GM23248 (cell line): ENCODE measurements around the gene SURF6.

Experiments used
- EZH2 ChIP-seq: fragments of 200-600 bp; sonication (generic); IDR thresholded peaks from 2 replicates; pipeline ENCODE4 v1.6.1; 2018; ENCODE audit warnings: antibody characterized with exemption, mild to moderate bottlenecking; ENCODE audit not compliant: insufficient read depth, poor library complexity, severe bottlenecking
- EZH2phosphoT487 ChIP-seq: fragments of 200-600 bp; sonication (generic); IDR thresholded peaks from 2 replicates; pipeline ENCODE4 v1.6.1; 2018; ENCODE audit warnings: antibody characterized with exemption, moderate library complexity, mild to moderate bottlenecking, low read depth; ENCODE audit not compliant: insufficient read depth

DNA sequence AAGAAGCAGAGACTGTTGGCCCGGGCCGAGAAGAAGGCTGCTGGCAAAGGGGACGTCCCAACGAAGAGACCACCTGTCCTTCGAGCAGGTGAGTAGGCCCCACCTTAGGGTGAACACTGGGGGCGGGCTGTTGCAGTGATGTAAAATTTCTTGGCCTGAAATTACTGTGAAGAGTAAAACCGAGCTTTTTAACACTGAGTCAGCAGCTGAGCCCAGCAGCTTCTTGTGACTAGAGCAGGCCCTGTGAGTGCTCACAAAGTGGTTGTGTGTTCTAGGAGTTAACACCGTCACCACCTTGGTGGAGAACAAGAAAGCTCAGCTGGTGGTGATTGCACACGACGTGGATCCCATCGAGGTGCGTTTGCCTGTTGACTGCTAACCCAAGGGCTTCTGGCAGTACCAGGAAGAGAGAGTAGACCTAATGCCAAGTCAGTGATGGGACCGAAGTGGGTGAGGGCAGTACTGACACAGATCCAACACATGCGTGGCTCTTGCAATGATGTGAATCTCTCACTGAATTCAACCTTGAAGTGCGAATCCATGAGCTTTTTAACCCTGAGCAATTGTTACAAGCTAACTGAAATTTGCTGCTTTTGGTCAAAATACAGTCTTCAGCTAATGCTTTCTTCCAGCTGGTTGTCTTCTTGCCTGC, 14.1 kb upstream of the SURF6 start:
- TF ChIP-seq EZH2 = no peak
- TF ChIP-seq EZH2phosphoT487 = no peak
